Spleen (tissue), 7 donors: ENCODE results near the gene APOL3.

Source experiments
- CTCF ChIP-seq, 11 experiments: fragments of 200-600 bp in 7 of 11; fragments of 450-650 bp in 4 of 11; sonication (generic) in 4 of 11; IDR thresholded peaks in 8 of 11; conservative IDR thresholded peaks in 3 of 11; 1 replicate in 7 of 11; 2 replicates in 4 of 11; pipeline versions ENCODE4 v1.4.0 to v1.8.0; 2016 to 2021; ENCODE audit warnings: antibody characterized with exemption in 11 of 11, inconsistent platforms in 4 of 11, mild to moderate bottlenecking in 1 of 11
- POLR2A ChIP-seq, 3 donors: fragments of 450-650 bp; IDR thresholded peaks; one replicate each; pipeline ENCODE4 v1.5.1; 2017; ENCODE audit warnings: antibody characterized with exemption in 3 of 3, mild to moderate bottlenecking in 1 of 3
- POLR2AphosphoS5 ChIP-seq, 3 donors: sonication (generic); formaldehyde crosslinking; IDR thresholded peaks; one replicate each; pipeline ENCODE4 v1.5.1; 2017; ENCODE audit warnings: antibody characterized with exemption in 3 of 3
- donor health status: DM: no; HTN: no; CAD: no; lungs with moderate emphysema.
- donor health status: DM: no; HTN: no; CAD: no.
- donor health status: DM: no; HTN: no; CAD: no.

GRCh38 chr22:36196254-36197064 is 35.9 kb upstream of the APOL3 start:
- no peak for TF ChIP-seq CTCF (IDR thresholded peaks at IDR 0.05 in 8 of 11, conservative IDR thresholded peaks at IDR 0.05 in 3 of 11)
- TF ChIP-seq POLR2A (IDR thresholded peaks at IDR 0.05): no peak
- no peak for TF ChIP-seq POLR2AphosphoS5 (IDR thresholded peaks at IDR 0.05)
